K562 (cell line): Measurements from ENCODE around the gene EEPD1. TPM values are rescaled to one million over a fixed set of nuclear protein-coding genes. Genes with fewer than 3 reads are reported as not detected.

ENCODE experiments used
- ATAC-seq: fragments of 200-7000 bp; cut with Tn5 transposase; 3 replicates; pipeline ENCODE4 v1.9.1; 2020; ENCODE audit warnings: moderate library complexity
- BruUV-seq: library from RNA; stranded (reverse); fragments of 400-500 nt; replicated peaks from 2 replicates; lab custom pipeline; 2021; lab: Mats Ljungman, UMichigan
- CTCF ChIA-PET: fragments of 300-600 bp; formaldehyde crosslinking; extraction: SDS; loops from one replicate; lab custom pipeline; 2021; ENCODE audit warnings: low intra/inter-chr PET ratio; lab: Yijun Ruan, JAX
- POLR2A ChIA-PET: fragments of 300-600, 350-650 bp; sonication (Branson Sonifier 250); formaldehyde crosslinking; extraction: SDS; loops from one replicate; lab custom pipeline; 2021; ENCODE audit warnings: antibody characterized with exemption, inconsistent platforms; lab: Yijun Ruan, JAX
- DNase-seq, 4 experiments: peaks; one replicate each; pipeline versions ENCODE4 v3.0.0 to v3.0.0-alpha.2; 2011 to 2018; ENCODE audit warnings: low spot score in 3 of 4, mixed read lengths in 3 of 4; ENCODE audit errors: extremely low read depth in 1 of 4
- FAIRE-seq: peaks from 2 replicates; lab custom pipeline; 2011; peaks lifted over from hg19 to GRCh38; lab: Jason Lieb, UNC
- H2AFZ ChIP-seq: 2 replicates; pipeline ENCODE4 v1.6.0; 2011; ENCODE audit warnings: low read depth, low read length, control low read depth, inconsistent platforms
- H3K27ac ChIP-seq: fragments of 200-600 bp; 3 replicates; pipeline ENCODE4 v1.8.0; 2011; ENCODE audit warnings: low read depth, mild to moderate bottlenecking, control low read depth, inconsistent platforms, low read length, moderate library complexity, mixed read lengths; ENCODE audit errors: extremely low read depth
- H3K27me3 ChIP-seq, 2 experiments: fragments of 300-600 bp in 1 of 2; 2 replicates in 1 of 2; 3 replicates in 1 of 2; pipeline versions ENCODE4 v1.6.0 to v1.8.0; 2011; ENCODE audit warnings: inconsistent platforms in 2 of 2, low read length in 2 of 2, mild to moderate bottlenecking in 1 of 2, mixed read lengths in 1 of 2, moderate library complexity in 1 of 2; ENCODE audit not compliant: control insufficient read depth in 2 of 2, insufficient read depth in 2 of 2
- H3K36me3 ChIP-seq: fragments of 300-600 bp; 3 replicates; pipeline ENCODE4 v1.8.0; 2011; ENCODE audit warnings: mild to moderate bottlenecking, low read length, inconsistent platforms; ENCODE audit not compliant: control insufficient read depth, insufficient read depth
- H3K4me1 ChIP-seq, 2 experiments: fragments of 200-600 bp in 1 of 2; replicated peaks in 1 of 2; 2 replicates in 1 of 2; 3 replicates in 1 of 2; pipeline versions ENCODE4 v1.5.1 to v1.8.0; 2011; ENCODE audit warnings: inconsistent platforms in 2 of 2, low read length in 2 of 2, mild to moderate bottlenecking in 1 of 2, mixed read lengths in 1 of 2, moderate library complexity in 1 of 2; ENCODE audit not compliant: control insufficient read depth in 2 of 2, insufficient read depth in 2 of 2
- H3K4me2 ChIP-seq: 2 replicates; pipeline ENCODE4 v1.6.1; 2011; ENCODE audit warnings: low read length, control low read depth, inconsistent platforms, mixed read lengths; ENCODE audit not compliant: insufficient read depth
- H3K4me3 ChIP-seq: fragments of 200-600 bp; sonication (generic), shearing (Covaris generic); 2 replicates; pipeline ENCODE4 v1.5.1; 2016; ENCODE audit warnings: control low read depth, inconsistent platforms
- H3K79me2 ChIP-seq: fragments of 200-600 bp; 3 replicates; pipeline ENCODE4 v1.8.0; 2011; ENCODE audit warnings: low read length, inconsistent platforms; ENCODE audit not compliant: control insufficient read depth, insufficient read depth
- H3K9ac ChIP-seq, 2 experiments: 2 replicates each; pipeline versions ENCODE4 v1.6.0 to v1.6.1; 2011; ENCODE audit warnings: low read depth in 2 of 2, low read length in 2 of 2, control low read depth in 1 of 2, inconsistent platforms in 1 of 2, mild to moderate bottlenecking in 1 of 2, mixed read lengths in 1 of 2; ENCODE audit not compliant: insufficient read depth in 1 of 2
- H3K9me1 ChIP-seq: one replicate; pipeline ENCODE4 v1.6.0; 2011; ENCODE audit warnings: inconsistent platforms, mild to moderate bottlenecking, low read length, moderate library complexity; ENCODE audit not compliant: control insufficient read depth, insufficient read depth
- H3K9me3 ChIP-seq: replicated peaks from 2 replicates; pipeline ENCODE4 v1.5.1; 2011; ENCODE audit warnings: low read depth, low read length, inconsistent platforms; ENCODE audit not compliant: control insufficient read depth, insufficient read depth
- H4K20me1 ChIP-seq: replicated peaks from 2 replicates; pipeline ENCODE4 v1.6.1; 2011; ENCODE audit warnings: low read length, inconsistent platforms, mixed read lengths; ENCODE audit not compliant: control insufficient read depth, insufficient read depth
- CHD1 ChIP-seq: fragments of 200-600 bp; sonication (generic); IDR thresholded peaks from one replicate; pipeline ENCODE4 v1.6.1; 2012; ENCODE audit warnings: mild to moderate bottlenecking, moderate library complexity, low read length, inconsistent platforms
- IRF9 ChIP-seq: fragments of 450-650 bp; IDR thresholded peaks from 2 replicates; pipeline ENCODE4 v1.6.1; 2016; ENCODE audit warnings: missing biosample characterization, missing genetic modification characterization
- MTF1 ChIP-seq: fragments of 250-450 bp; sonication (Bioruptor Pico); IDR thresholded peaks from 2 replicates; pipeline ENCODE4 v1.9.0; 2021; ENCODE audit warnings: moderate library complexity, mild to moderate bottlenecking, inconsistent platforms, borderline replicate concordance
- NR3C1 ChIP-seq: sonication (generic); formaldehyde crosslinking; IDR thresholded peaks from 2 replicates; pipeline ENCODE4 v1.8.1; 2022; ENCODE audit warnings: missing genetic modification reagents
- PHTF2 ChIP-seq: fragments of 250-450 bp; sonication (Bioruptor Pico); IDR thresholded peaks from 2 replicates; pipeline ENCODE4 v1.5.0; 2021; ENCODE audit warnings: mild to moderate bottlenecking
- SFPQ ChIP-seq: fragments of 200-400 bp; formaldehyde crosslinking; IDR thresholded peaks from 2 replicates; pipeline ENCODE4 v1.6.1; 2017; ENCODE audit warnings: mild to moderate bottlenecking, low read depth, low read length, moderate library complexity
- TAL1 ChIP-seq: fragments of 450-650 bp; IDR thresholded peaks from 2 replicates; pipeline ENCODE4 v1.6.1; 2016; ENCODE audit warnings: mild to moderate bottlenecking
- TARDBP ChIP-seq: fragments of 450-650 bp; IDR thresholded peaks from 2 replicates; pipeline ENCODE4 v1.6.1; 2016
- ZNF133 ChIP-seq: fragments of 250-450 bp; sonication (Bioruptor Pico); IDR thresholded peaks from 2 replicates; pipeline ENCODE4 v1.4.0; 2020; ENCODE audit warnings: mild to moderate bottlenecking
- ZNF77 ChIP-seq: fragments of 250-450 bp; sonication (Bioruptor Pico); IDR thresholded peaks from 2 replicates; pipeline ENCODE4 v1.5.0; 2020
- WGBS: fragments of 100-300 bp; shearing (Covaris generic); methylation state at CpG from one replicate; pipeline ENCODE4 v1.1.6; 2016; ENCODE audit warnings: low coverage, mixed read lengths; ENCODE audit not compliant: insufficient coverage; ENCODE audit errors: missing lambda C conversion rate; 5-methylcytosine and 5-hydroxymethylcytosine counted together
- in situ Hi-C: fragments of 300-500 bp; cut with MboI; formaldehyde crosslinking; loops from 4 replicates; pipeline ENCODE4 v1.15.0; 2018; ENCODE audit warnings: inconsistent platforms, mixed read lengths
- intact Hi-C: fragments of 100-400 bp; cut with micrococcal nuclease; formaldehyde crosslinking; loops from 2 replicates; pipeline ENCODE4 v1.14.2; 2022
- polyA plus RNA-seq, 8 experiments: library from polyadenylated mRNA; depleted of rRNA in 4 of 8; stranded (reverse) in 5 of 8; unstranded in 3 of 8; fragments of >200 nt; fragmentation: Nextera tagmentation in 2 of 8; fragmentation: Illumina TruSeq in 1 of 8; extraction: Ambion mirVana in 2 of 8; extraction: Trizol in 1 of 8; gene quantifications; 2 replicates each; pipeline versions ENCODE4 v1.2.1 to v1.2.3, GENCODE V29; 2011 to 2014; ENCODE audit warnings: inconsistent platforms in 1 of 8, missing spikeins in 1 of 8
- total RNA-seq, 7 experiments: library from RNA; depleted of rRNA in 6 of 7; stranded (reverse); fragments of >200 nt in 6 of 7; fragmentation: Illumina TruSeq in 2 of 7; extraction: Trizol in 2 of 7; gene quantifications; 2 replicates each; pipeline versions ENCODE4 v1.2.1 to v1.2.3, GENCODE V29; 2011 to 2021; ENCODE audit warnings: low replicate concordance in 1 of 7

The EEPD1 gene
- total and polyA plus RNA-seq, 9 of the 15 experiments (the other 6 are each of a cell fraction or from before 2014, with no cell fraction given), result 0.01 to 1.5 (median 0.74) TPM; not detected in 1

- intact Hi-C loops, result loop anchor here (10.0 kb wide), 1 partner anchor 873 kb away; no protein-coding TSS in a partner anchor
- no peaks in the 10 kb centered on the region for H3K9me3 ChIP-seq
- FAIRE-seq (peak; percentile 95), ATAC-seq (peak; percentile 95), DNase-seq (peak; percentile 66 to 76 (median 70))
- ChIA-PET POLR2A (no interaction called here), CTCF (interaction anchor here (1.0 to 1.6 kb wide), 3 partner anchors 12 to 327 kb away, joined by 3 to 5 read pairs (median 3); no protein-coding TSS in a partner anchor)
- H3K27ac ChIP-seq, result no peak overlapping the region
- H4K20me1 ChIP-seq, result no peaks in the 10 kb centered on the region
- H3K4me2 ChIP-seq, result peak overlapping the region; percentile 71
- H3K27me3 ChIP-seq, result peaks cover 0 to 33% of the 10 kb centered on the region in 2 experiments; a peak in 2 of 5 replicates
- no peaks in the 10 kb centered on the region for H3K9me1 ChIP-seq
- no TSS peak for BruUV-seq
- in situ Hi-C loops, result no loop called here
- H3K4me1 ChIP-seq, result peaks cover 0 to 8% of the 10 kb centered on the region in 2 experiments; a peak in 2 of 5 replicates
- H3K4me3 ChIP-seq, result no peak overlapping the region
- peak overlapping the region in 1 of 2 experiments; percentile 82; a peak in 1 of 4 replicates for H3K9ac ChIP-seq
- 9% methylated on average over 15 of the region's 15 CpGs for WGBS
- peak overlapping the region; percentile 85 for H2AFZ ChIP-seq
- H3K79me2 ChIP-seq, result no peaks in the 10 kb centered on the region
- H3K36me3 ChIP-seq, result no peaks in the 10 kb centered on the region
- no peak for TF ChIP-seq ZNF133
- TF ChIP-seq SFPQ, result no peak
- TF ChIP-seq PHTF2 (CRISPR knock-in tag), result no peak
- TF ChIP-seq TAL1, result 0 out of 2 replicates have a peak, but pooled peaks have one; percentile 4
- no peak for TF ChIP-seq MTF1 (CRISPR knock-in tag)
- TF ChIP-seq NR3C1, result no peak
- no peak for TF ChIP-seq TARDBP
- TF ChIP-seq ZNF77, result no peak
- TF ChIP-seq IRF9 (tag), result peak; percentile 58; the same call in 1 of the 2 replicates
- TF ChIP-seq CHD1, result no peak
These were observed 159.2 kb downstream of the EEPD1 start for GRCh38 chr7:36312064-36312914.
